K562 (cell line): ENCODE results near the gene TMEM184A. TPM values are rescaled to one million over a fixed set of nuclear protein-coding genes. Genes with fewer than 3 reads are reported as not detected.
"Not testable (repeated sequence)": the region's sequence is repeated elsewhere in the genome, so short reads cannot be mapped to it uniquely, and the experiment has no call there.

Source experiments
- ATAC-seq: fragments of 200-7000 bp; cut with Tn5 transposase; 3 replicates; pipeline ENCODE4 v1.9.1; 2020; ENCODE audit warnings: moderate library complexity
- BruUV-seq: library from RNA; stranded (reverse); fragments of 400-500 nt; replicated peaks from 2 replicates; lab custom pipeline; 2021; lab: Mats Ljungman, UMichigan
- CTCF ChIA-PET: fragments of 300-600 bp; formaldehyde crosslinking; extraction: SDS; loops from one replicate; lab custom pipeline; 2021; ENCODE audit warnings: low intra/inter-chr PET ratio; lab: Yijun Ruan, JAX
- POLR2A ChIA-PET: fragments of 300-600, 350-650 bp; sonication (Branson Sonifier 250); formaldehyde crosslinking; extraction: SDS; loops from one replicate; lab custom pipeline; 2021; ENCODE audit warnings: antibody characterized with exemption, inconsistent platforms; lab: Yijun Ruan, JAX
- DNase-seq, 4 experiments: peaks; one replicate each; pipeline versions ENCODE4 v3.0.0 to v3.0.0-alpha.2; 2011 to 2018; ENCODE audit warnings: low spot score in 3 of 4, mixed read lengths in 3 of 4; ENCODE audit errors: extremely low read depth in 1 of 4
- FAIRE-seq: peaks from 2 replicates; lab custom pipeline; 2011; peaks lifted over from hg19 to GRCh38; lab: Jason Lieb, UNC
- H2AFZ ChIP-seq: 2 replicates; pipeline ENCODE4 v1.6.0; 2011; ENCODE audit warnings: low read depth, low read length, control low read depth, inconsistent platforms
- H3K27ac ChIP-seq: fragments of 200-600 bp; 3 replicates; pipeline ENCODE4 v1.8.0; 2011; ENCODE audit warnings: low read depth, mild to moderate bottlenecking, control low read depth, inconsistent platforms, low read length, moderate library complexity, mixed read lengths; ENCODE audit errors: extremely low read depth
- H3K27me3 ChIP-seq, 2 experiments: fragments of 300-600 bp in 1 of 2; 2 replicates in 1 of 2; 3 replicates in 1 of 2; pipeline versions ENCODE4 v1.6.0 to v1.8.0; 2011; ENCODE audit warnings: inconsistent platforms in 2 of 2, low read length in 2 of 2, mild to moderate bottlenecking in 1 of 2, mixed read lengths in 1 of 2, moderate library complexity in 1 of 2; ENCODE audit not compliant: control insufficient read depth in 2 of 2, insufficient read depth in 2 of 2
- H3K36me3 ChIP-seq: fragments of 300-600 bp; 3 replicates; pipeline ENCODE4 v1.8.0; 2011; ENCODE audit warnings: mild to moderate bottlenecking, low read length, inconsistent platforms; ENCODE audit not compliant: control insufficient read depth, insufficient read depth
- H3K4me1 ChIP-seq, 2 experiments: fragments of 200-600 bp in 1 of 2; replicated peaks in 1 of 2; 2 replicates in 1 of 2; 3 replicates in 1 of 2; pipeline versions ENCODE4 v1.5.1 to v1.8.0; 2011; ENCODE audit warnings: inconsistent platforms in 2 of 2, low read length in 2 of 2, mild to moderate bottlenecking in 1 of 2, mixed read lengths in 1 of 2, moderate library complexity in 1 of 2; ENCODE audit not compliant: control insufficient read depth in 2 of 2, insufficient read depth in 2 of 2
- H3K4me2 ChIP-seq: 2 replicates; pipeline ENCODE4 v1.6.1; 2011; ENCODE audit warnings: low read length, control low read depth, inconsistent platforms, mixed read lengths; ENCODE audit not compliant: insufficient read depth
- H3K4me3 ChIP-seq: fragments of 200-600 bp; sonication (generic), shearing (Covaris generic); 2 replicates; pipeline ENCODE4 v1.5.1; 2016; ENCODE audit warnings: control low read depth, inconsistent platforms
- H3K79me2 ChIP-seq: fragments of 200-600 bp; 3 replicates; pipeline ENCODE4 v1.8.0; 2011; ENCODE audit warnings: low read length, inconsistent platforms; ENCODE audit not compliant: control insufficient read depth, insufficient read depth
- H3K9ac ChIP-seq, 2 experiments: 2 replicates each; pipeline versions ENCODE4 v1.6.0 to v1.6.1; 2011; ENCODE audit warnings: low read depth in 2 of 2, low read length in 2 of 2, control low read depth in 1 of 2, inconsistent platforms in 1 of 2, mild to moderate bottlenecking in 1 of 2, mixed read lengths in 1 of 2; ENCODE audit not compliant: insufficient read depth in 1 of 2
- H3K9me1 ChIP-seq: one replicate; pipeline ENCODE4 v1.6.0; 2011; ENCODE audit warnings: inconsistent platforms, mild to moderate bottlenecking, low read length, moderate library complexity; ENCODE audit not compliant: control insufficient read depth, insufficient read depth
- H3K9me3 ChIP-seq: replicated peaks from 2 replicates; pipeline ENCODE4 v1.5.1; 2011; ENCODE audit warnings: low read depth, low read length, inconsistent platforms; ENCODE audit not compliant: control insufficient read depth, insufficient read depth
- H4K20me1 ChIP-seq: replicated peaks from 2 replicates; pipeline ENCODE4 v1.6.1; 2011; ENCODE audit warnings: low read length, inconsistent platforms, mixed read lengths; ENCODE audit not compliant: control insufficient read depth, insufficient read depth
- WGBS: fragments of 100-300 bp; shearing (Covaris generic); methylation state at CpG from one replicate; pipeline ENCODE4 v1.1.6; 2016; ENCODE audit warnings: low coverage, mixed read lengths; ENCODE audit not compliant: insufficient coverage; ENCODE audit errors: missing lambda C conversion rate; 5-methylcytosine and 5-hydroxymethylcytosine counted together
- in situ Hi-C: fragments of 300-500 bp; cut with MboI; formaldehyde crosslinking; loops from 4 replicates; pipeline ENCODE4 v1.15.0; 2018; ENCODE audit warnings: inconsistent platforms, mixed read lengths
- intact Hi-C: fragments of 100-400 bp; cut with micrococcal nuclease; formaldehyde crosslinking; loops from 2 replicates; pipeline ENCODE4 v1.14.2; 2022
- polyA plus RNA-seq, 8 experiments: library from polyadenylated mRNA; depleted of rRNA in 4 of 8; stranded (reverse) in 5 of 8; unstranded in 3 of 8; fragments of >200 nt; fragmentation: Nextera tagmentation in 2 of 8; fragmentation: Illumina TruSeq in 1 of 8; extraction: Ambion mirVana in 2 of 8; extraction: Trizol in 1 of 8; gene quantifications; 2 replicates each; pipeline versions ENCODE4 v1.2.1 to v1.2.3, GENCODE V29; 2011 to 2014; ENCODE audit warnings: inconsistent platforms in 1 of 8, missing spikeins in 1 of 8
- total RNA-seq, 7 experiments: library from RNA; depleted of rRNA in 6 of 7; stranded (reverse); fragments of >200 nt in 6 of 7; fragmentation: Illumina TruSeq in 2 of 7; extraction: Trizol in 2 of 7; gene quantifications; 2 replicates each; pipeline versions ENCODE4 v1.2.1 to v1.2.3, GENCODE V29; 2011 to 2021; ENCODE audit warnings: low replicate concordance in 1 of 7
- TF ChIP-seq, protein P1 (sequence below): sonication (generic); formaldehyde crosslinking; IDR thresholded peaks from 2 replicates; pipeline ENCODE4 v1.9.0; 2022; ENCODE audit warnings: mild to moderate bottlenecking, missing genetic modification reagents
- TF ChIP-seq, protein P2 (sequence below): sonication (generic); formaldehyde crosslinking; IDR thresholded peaks from 2 replicates; pipeline ENCODE4 v1.8.1; 2023; ENCODE audit warnings: missing genetic modification reagents, mild to moderate bottlenecking, borderline replicate concordance

The TMEM184A gene
- total and polyA plus RNA-seq, 9 of the 15 experiments (the other 6 are each of a cell fraction or from before 2014, with no cell fraction given), result 0.10 to 0.18 (median 0.11) TPM; not detected in 6

DNA sequence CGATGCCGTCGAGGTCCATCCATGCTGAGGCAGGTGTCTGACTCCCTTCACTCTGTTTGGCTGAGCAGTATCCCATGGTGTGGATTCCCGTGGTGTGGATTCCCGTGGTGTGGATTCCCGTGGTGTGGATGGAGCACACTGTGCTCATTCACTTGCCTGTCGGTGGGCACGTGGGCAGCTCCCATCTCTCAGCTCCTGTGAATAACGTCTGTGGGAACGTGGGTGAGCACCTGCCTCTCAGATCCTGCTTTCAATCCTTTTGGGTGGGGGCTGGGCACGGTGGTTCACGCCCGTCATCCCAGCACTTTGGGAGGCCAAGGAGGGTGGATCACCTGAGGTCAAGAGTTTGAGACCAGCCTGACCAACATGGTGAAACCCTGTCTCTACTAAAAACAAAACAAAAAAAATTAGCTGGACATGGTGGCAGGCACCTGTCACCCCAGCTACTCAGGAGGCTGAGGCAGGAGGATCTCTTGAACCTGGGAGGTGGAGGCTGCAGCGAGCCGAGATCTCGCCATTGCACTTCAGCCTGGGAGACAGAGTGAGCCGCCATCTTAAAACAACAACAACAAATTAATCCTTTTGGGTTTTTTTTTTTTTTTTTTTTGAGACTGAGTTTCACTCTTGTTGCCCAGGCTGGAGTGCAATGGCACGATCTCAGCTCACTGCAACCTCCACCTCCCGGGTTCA, 27.4 kb upstream of the TMEM184A start:
- CTCF ChIA-PET, result not testable (repeated sequence)
- POLR2A ChIA-PET, result interaction anchor here (0.7 kb wide), 1 partner anchor 773 kb away, joined by 4 read pairs; no protein-coding TSS in a partner anchor

More for the DNA sequence above, 27.4 kb upstream of the TMEM184A start:
- in situ Hi-C loops, result loop anchor here (10.0 kb wide), 1 partner anchor 621 kb away; no protein-coding TSS in a partner anchor
- H3K27me3 ChIP-seq, result peaks cover 52 to 73% of the 10 kb centered on the region in 2 experiments
- H2AFZ ChIP-seq, H3K4me3 ChIP-seq, ATAC-seq, H3K79me2 ChIP-seq, DNase-seq, H3K36me3 ChIP-seq, H3K4me2 ChIP-seq, H3K9ac ChIP-seq, H3K9me1 ChIP-seq, BruUV-seq, FAIRE-seq, H3K27ac ChIP-seq, intact Hi-C loops, H3K9me3 ChIP-seq, H4K20me1 ChIP-seq: not testable (repeated sequence)
- peaks cover 9 to 43% of the 10 kb centered on the region in 2 experiments; a peak in 4 of 5 replicates for H3K4me1 ChIP-seq
- TF ChIP-seq, protein P1, sequence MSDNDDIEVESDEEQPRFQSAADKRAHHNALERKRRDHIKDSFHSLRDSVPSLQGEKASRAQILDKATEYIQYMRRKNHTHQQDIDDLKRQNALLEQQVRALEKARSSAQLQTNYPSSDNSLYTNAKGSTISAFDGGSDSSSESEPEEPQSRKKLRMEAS (CRISPR knock-in tag), result 0 out of 2 replicates have a peak, but pooled peaks have one; percentile 21
- TF ChIP-seq, protein P2, sequence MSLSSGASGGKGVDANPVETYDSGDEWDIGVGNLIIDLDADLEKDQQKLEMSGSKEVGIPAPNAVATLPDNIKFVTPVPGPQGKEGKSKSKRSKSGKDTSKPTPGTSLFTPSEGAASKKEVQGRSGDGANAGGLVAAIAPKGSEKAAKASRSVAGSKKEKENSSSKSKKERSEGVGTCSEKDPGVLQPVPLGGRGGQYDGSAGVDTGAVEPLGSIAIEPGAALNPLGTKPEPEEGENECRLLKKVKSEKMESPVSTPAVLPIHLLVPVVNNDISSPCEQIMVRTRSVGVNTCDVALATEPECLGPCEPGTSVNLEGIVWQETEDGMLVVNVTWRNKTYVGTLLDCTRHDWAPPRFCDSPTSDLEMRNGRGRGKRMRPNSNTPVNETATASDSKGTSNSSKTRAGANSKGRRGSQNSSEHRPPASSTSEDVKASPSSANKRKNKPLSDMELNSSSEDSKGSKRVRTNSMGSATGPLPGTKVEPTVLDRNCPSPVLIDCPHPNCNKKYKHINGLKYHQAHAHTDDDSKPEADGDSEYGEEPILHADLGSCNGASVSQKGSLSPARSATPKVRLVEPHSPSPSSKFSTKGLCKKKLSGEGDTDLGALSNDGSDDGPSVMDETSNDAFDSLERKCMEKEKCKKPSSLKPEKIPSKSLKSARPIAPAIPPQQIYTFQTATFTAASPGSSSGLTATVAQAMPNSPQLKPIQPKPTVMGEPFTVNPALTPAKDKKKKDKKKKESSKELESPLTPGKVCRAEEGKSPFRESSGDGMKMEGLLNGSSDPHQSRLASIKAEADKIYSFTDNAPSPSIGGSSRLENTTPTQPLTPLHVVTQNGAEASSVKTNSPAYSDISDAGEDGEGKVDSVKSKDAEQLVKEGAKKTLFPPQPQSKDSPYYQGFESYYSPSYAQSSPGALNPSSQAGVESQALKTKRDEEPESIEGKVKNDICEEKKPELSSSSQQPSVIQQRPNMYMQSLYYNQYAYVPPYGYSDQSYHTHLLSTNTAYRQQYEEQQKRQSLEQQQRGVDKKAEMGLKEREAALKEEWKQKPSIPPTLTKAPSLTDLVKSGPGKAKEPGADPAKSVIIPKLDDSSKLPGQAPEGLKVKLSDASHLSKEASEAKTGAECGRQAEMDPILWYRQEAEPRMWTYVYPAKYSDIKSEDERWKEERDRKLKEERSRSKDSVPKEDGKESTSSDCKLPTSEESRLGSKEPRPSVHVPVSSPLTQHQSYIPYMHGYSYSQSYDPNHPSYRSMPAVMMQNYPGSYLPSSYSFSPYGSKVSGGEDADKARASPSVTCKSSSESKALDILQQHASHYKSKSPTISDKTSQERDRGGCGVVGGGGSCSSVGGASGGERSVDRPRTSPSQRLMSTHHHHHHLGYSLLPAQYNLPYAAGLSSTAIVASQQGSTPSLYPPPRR (CRISPR knock-in tag), result 0 out of 2 replicates have a peak, but pooled peaks have one; percentile 33
- 2% methylated on average over 16 of the region's 19 CpGs for WGBS
